ENCODE results near the gene COX6A2. TPM values are rescaled to one million over a fixed set of nuclear protein-coding genes. Genes with fewer than 3 reads are reported as not detected.
A peak's percentile ranks its signal among the peaks of the same experiment; 100 is the strongest.

COX6A2 gene
- total and polyA plus RNA-seq, 10 donors = 0.79 to 0.80 TPM; not detected in 8

DNA sequence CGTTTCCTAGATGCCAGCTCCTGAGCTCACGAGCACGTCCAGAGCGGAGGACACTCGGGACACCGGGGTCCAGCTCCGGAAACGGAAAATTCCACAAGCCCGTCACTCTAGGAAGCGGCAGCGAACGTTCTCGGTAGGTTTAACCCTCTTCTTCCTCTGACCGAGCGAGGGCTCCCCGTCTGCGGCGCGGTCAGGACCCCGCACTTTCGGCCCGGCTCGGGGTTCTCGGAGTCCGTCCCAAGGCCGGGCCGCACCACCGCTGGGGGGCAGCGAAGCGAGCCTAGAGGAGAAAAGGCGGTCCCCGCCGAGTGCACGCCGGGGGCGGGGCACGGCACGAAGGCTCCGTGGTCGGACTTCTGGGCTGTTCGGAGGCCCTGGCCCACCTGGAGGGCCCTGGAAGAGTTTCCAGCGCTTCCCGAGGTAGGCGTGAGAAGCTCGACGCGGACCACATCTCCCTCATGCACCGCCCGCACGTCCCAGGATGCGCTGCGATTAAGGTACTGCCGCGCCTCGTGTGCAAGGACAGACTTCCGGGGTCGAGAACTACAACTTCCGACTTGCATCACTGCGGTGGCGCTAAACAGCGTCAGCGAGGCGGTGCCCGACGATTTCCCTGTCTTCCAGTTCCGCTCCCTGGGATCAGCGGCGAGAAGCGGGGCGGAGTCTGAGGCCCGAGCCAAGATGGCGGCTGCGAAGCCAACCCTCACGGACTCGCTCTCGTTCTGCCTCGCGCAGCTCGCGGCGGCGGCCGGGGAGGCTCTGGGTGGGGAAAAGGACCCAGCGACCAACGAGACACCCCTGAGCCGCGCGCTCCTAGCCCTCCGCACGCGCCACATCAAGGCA is 30.9 kb upstream of the COX6A2 start, which contains the start of gene ARMC5:
ARMC5 (plus strand) TSS at position 658 of the 843 bp plus-strand sequence; CDS start at position 682, 24 bp downstream.
- peak; percentile 99 for DNase-seq
- Histone ChIP-seq H3K36me3 (peaks cover 0 to 40% (median 22%) of the 10 kb centered on the region in 6 donors), H3K4me3 (peak within 1 kb of the TSS; percentile 60 to 93 (median 73)), H3K27me3 (replicated peaks in 1 of 7) (no peaks in the 10 kb centered on the region), H3K27ac (peak within 1 kb of the TSS; percentile 97 to 100 (median 99)), H3K9me3 (no peaks in the 10 kb centered on the region), H3K4me1 (peaks cover 28 to 69% (median 53%) of the 10 kb centered on the region in 6 donors)
- intact Hi-C loops (cut with DNase I; ENCODE audit: low total_unique reads) = no loop called here
- WGBS, 5 donors = 0% methylated on average over 9 to 91 of the region's 91 CpGs
- TF ChIP-seq POLR2A (IDR thresholded peaks at IDR 0.05) (peak in 2 of 3 donors; percentile 12), POLR2AphosphoS5 (IDR thresholded peaks at IDR 0.05) (peak; percentile 90 to 97 (median 96))
- TF ChIP-seq, protein P1, sequence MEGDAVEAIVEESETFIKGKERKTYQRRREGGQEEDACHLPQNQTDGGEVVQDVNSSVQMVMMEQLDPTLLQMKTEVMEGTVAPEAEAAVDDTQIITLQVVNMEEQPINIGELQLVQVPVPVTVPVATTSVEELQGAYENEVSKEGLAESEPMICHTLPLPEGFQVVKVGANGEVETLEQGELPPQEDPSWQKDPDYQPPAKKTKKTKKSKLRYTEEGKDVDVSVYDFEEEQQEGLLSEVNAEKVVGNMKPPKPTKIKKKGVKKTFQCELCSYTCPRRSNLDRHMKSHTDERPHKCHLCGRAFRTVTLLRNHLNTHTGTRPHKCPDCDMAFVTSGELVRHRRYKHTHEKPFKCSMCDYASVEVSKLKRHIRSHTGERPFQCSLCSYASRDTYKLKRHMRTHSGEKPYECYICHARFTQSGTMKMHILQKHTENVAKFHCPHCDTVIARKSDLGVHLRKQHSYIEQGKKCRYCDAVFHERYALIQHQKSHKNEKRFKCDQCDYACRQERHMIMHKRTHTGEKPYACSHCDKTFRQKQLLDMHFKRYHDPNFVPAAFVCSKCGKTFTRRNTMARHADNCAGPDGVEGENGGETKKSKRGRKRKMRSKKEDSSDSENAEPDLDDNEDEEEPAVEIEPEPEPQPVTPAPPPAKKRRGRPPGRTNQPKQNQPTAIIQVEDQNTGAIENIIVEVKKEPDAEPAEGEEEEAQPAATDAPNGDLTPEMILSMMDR (IDR thresholded peaks at IDR 0.05 in 8 of 11, conservative IDR thresholded peaks at IDR 0.05 in 3 of 11) = peak; percentile 23 to 75 (median 55)

DNA sequence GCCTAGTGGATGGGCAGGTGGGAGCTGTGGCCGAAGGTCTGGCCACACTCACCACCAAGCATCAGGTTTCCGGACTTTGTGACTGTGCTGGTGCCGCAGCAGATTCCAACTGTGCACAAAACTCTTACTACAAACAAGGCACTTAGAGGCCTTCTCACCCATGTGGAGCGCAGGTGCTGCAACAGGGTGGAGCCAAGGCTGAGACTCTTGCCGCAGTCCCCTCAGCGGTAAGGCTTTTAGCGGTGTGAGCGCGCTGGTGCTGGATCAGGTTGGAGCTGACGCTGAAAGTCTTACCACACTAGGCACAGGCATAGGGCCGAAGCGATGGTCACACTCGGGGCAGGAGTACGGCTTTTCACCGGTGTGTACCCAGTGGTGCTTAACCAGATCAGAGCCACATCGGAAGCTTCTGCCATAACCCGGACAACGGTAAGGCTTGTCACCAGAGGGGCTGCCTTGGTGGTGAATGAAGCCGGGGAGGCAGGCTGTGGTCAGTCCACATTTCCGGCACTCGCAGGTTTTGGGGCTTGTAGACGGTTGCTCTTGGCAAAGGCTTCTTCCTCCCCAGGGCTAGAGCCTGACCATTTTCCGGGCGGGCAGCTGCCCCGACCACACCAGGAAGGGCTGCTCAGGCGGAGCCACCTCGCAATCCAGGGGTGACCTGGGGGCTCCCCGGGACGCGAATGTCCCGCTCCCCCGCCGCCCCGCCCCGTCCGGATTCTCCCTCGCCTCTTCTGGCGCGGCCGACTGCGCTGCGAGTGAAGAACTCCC is 30.1 kb upstream of the COX6A2 start:
- TF ChIP-seq, protein P1 (IDR thresholded peaks at IDR 0.05 in 8 of 11, conservative IDR thresholded peaks at IDR 0.05 in 3 of 11) = peak in 1 of 11 experiments; percentile 17
- TF ChIP-seq POLR2A (IDR thresholded peaks at IDR 0.05) (no peak), POLR2AphosphoS5 (IDR thresholded peaks at IDR 0.05) (peak in 1 of 3 donors; percentile 4)
- intact Hi-C loops (cut with DNase I; ENCODE audit: low total_unique reads) = no loop called here
- Histone ChIP-seq H3K27ac (peak overlapping the region; percentile 97 to 100 (median 99)), H3K36me3 (peaks cover 0 to 32% (median 14%) of the 10 kb centered on the region in 6 donors), H3K4me3 (peak overlapping the region; percentile 60 to 93 (median 73)), H3K4me1 (peaks cover 32 to 77% (median 61%) of the 10 kb centered on the region in 6 donors), H3K9me3 (no peaks in the 10 kb centered on the region), H3K27me3 (replicated peaks in 1 of 7) (no peaks in the 10 kb centered on the region)
- 0 to 2% (median 1%) methylated on average over 36 to 42 of the region's 42 CpGs for WGBS, 5 donors
- DNase-seq = peak; percentile 94

DNA sequence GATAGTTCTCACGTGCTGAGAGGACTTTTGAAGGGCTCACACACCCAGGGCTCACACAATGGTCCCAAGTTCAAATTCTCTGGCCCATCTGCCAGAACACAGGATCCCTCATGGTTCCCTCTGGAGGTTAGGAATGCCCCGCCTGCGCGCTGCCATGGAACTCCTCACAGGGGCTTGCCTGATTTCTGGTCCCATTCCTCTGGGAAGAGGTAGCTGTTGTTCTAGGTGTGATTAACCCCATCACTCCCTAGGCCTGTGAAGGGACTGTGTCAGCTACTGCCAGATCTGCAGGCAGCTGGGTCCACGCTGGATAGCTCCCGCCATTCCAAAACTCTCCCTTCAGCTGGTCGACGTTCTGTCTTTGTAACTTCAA is 28.8 kb upstream of the COX6A2 start:
- 71 to 89% (median 83%) methylated on average over 5 to 8 of the region's 8 CpGs for WGBS, 5 donors
- intact Hi-C loops (cut with DNase I; ENCODE audit: low total_unique reads) = no loop called here

More for the DNA sequence above, 28.8 kb upstream of the COX6A2 start:
- Histone ChIP-seq H3K4me3 (peak overlapping the region in 1 of 8 donors; percentile 82), H3K9me3 (no peaks in the 10 kb centered on the region), H3K4me1 (peaks cover 34 to 90% (median 72%) of the 10 kb centered on the region in 6 donors), H3K27ac (no peak overlapping the region), H3K36me3 (peaks cover 0 to 19% (median 1%) of the 10 kb centered on the region in 6 donors), H3K27me3 (replicated peaks in 1 of 7) (no peaks in the 10 kb centered on the region)
- no peak for DNase-seq
- TF ChIP-seq POLR2AphosphoS5 (IDR thresholded peaks at IDR 0.05) (no peak), POLR2A (IDR thresholded peaks at IDR 0.05) (no peak)
- TF ChIP-seq, protein P1 (IDR thresholded peaks at IDR 0.05 in 8 of 11, conservative IDR thresholded peaks at IDR 0.05 in 3 of 11) = no peak
